ENCODE data around the gene MFSD12. TPM values are rescaled to one million over a fixed set of nuclear protein-coding genes. Genes with fewer than 3 reads are reported as not detected.
"Not testable (repeated sequence)": the region's sequence is repeated elsewhere in the genome, so short reads cannot be mapped to it uniquely, and the experiment has no call there.

The MFSD12 gene
- total and polyA plus RNA-seq, 2 experiments from 2014 or later = 23.0 to 67.9 TPM

DNA sequence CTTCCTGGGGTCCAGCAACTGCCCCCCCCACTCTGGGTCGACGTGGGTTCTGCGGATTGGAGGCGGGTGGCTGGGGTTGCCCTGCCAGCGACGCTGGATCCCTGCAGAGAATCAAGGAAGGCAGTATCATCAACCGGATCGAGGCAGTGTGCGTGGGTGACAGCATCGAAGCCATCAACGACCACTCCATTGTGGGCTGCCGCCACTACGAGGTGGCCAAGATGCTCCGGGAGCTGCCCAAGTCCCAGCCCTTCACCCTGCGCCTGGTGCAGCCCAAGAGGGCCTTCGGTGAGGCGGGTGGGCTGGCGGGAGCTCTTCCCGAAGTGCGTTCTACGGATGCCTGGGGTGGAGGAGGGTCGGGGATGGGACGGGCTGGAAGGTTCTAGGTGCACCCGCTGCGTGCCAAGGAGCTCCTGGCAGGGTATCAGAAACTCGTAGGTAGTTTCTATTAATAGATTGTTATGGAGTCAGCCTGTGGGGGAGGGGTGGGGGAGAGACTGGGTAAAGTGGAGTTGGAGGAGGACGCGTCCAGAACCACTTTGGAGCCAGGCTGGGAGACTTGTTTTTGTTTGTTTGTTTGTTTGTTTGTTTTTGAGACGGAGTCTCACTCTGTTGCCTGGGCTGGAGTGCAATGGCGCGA is 29.4 kb upstream of the MFSD12 start:
- Histone ChIP-seq H2AFZ (no peak overlapping the region), H3K4me3 (no peak overlapping the region), H3K36me3 (ENCODE audit: low read depth) (no peaks in the 10 kb centered on the region), H3K9me2 (ENCODE audit: insufficient read depth) (no peaks in the 10 kb centered on the region), H3K4me1 (ENCODE audit: insufficient read depth) (no peaks in the 10 kb centered on the region), H4K20me1 (ENCODE audit: insufficient read depth) (no peaks in the 10 kb centered on the region), H3K27me3 (replicated peaks; ENCODE audit: insufficient read depth) (peaks cover 8% of the 10 kb centered on the region), H3F3A (ENCODE audit: insufficient read depth) (no peaks in the 10 kb centered on the region), H3K9me3 (ENCODE audit: low read depth) (no peaks in the 10 kb centered on the region), H3K79me2 (ENCODE audit: insufficient read depth) (no peaks in the 10 kb centered on the region), H3K4me2 (ENCODE audit: unreplicated experiment) (no peak overlapping the region), H3K9ac (no peak overlapping the region), H3K27ac (no peak overlapping the region)
- TF ChIP-seq EZH2phosphoT487 (IDR thresholded peaks at IDR 0.05; ENCODE audit: insufficient read depth, low read depth) (no peak), EZH2 (IDR thresholded peaks at IDR 0.05; ENCODE audit: insufficient read depth, poor library complexity, severe bottlenecking) (no peak)
- in situ Hi-C loops (cut with MboI) = no loop called here
- 70 to 76% methylated on average over 21 to 31 of the region's 31 CpGs for WGBS, 2 experiments (ENCODE audit: low coverage in 1 of 2, low lambda C conversion rate in 2 of 2, missing lambda C conversion rate in 2 of 2)
- no peak for DNase-seq

- 38 to 39% methylated on average over 14 of the region's 16 CpGs for WGBS, 2 experiments (ENCODE audit: low coverage in 1 of 2, low lambda C conversion rate in 2 of 2, missing lambda C conversion rate in 2 of 2)
- Histone ChIP-seq H3K9ac (no peak overlapping the region), H3K4me2 (ENCODE audit: unreplicated experiment) (no peak overlapping the region)
Observed at GRCh38 chr19:3586127-3586626, 28.8 kb upstream of the MFSD12 start.

DNA sequence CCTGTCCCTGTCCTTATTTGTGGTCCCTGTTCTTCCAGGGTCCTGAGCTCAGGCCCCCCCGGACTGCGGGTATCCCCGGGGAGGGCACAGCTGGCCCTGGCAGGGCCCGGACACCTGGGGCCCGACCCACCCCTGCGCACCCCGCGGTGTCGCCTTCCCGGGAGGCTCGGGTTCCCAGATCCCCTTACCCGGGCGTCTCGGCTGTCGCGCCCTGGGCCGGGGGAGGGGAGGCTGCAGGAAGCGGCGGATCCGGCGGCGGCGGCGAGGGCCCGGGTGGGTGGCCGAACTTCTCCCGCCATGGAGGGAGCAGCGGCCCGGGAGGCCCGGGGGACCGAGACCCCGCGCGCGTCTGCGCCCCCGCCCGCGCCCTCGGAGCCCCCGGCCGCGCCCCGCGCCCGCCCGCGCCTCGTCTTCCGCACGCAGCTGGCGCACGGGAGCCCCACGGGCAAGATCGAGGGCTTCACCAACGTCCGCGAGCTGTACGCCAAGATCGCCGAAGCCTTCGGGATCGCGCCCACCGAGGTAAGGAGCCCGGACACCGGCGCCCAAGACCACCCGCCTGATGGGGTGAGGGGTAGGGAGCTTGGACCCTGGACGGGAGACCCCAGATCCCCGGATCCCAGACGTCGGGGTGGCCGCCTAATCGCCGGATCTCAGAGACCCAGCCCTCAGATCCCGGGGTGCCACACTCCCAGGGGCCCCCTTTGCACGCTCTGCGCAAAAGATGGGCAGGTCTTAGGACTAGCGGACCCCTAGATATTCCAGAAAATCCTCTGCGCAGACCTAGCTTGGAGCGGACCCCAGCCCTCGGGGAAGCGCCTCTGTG is 28.1 kb upstream of the MFSD12 start, which contains the start of gene GIPC3:
Gene GIPC3 (plus strand): TSS at position 178 of the 826 bp plus-strand sequence. CDS start 120 bp downstream, at position 298.
- in situ Hi-C loops (cut with MboI) = no loop called here
- Histone ChIP-seq H3K27me3 (replicated peaks; ENCODE audit: insufficient read depth) (peaks cover 8% of the 10 kb centered on the region), H3K4me1 (ENCODE audit: insufficient read depth) (peaks cover 4% of the 10 kb centered on the region), H3K79me2 (ENCODE audit: insufficient read depth) (no peaks in the 10 kb centered on the region), H2AFZ (no peak within 1 kb of the TSS), H3K9me3 (ENCODE audit: low read depth) (no peaks in the 10 kb centered on the region), H3K4me3 (no peak within 1 kb of the TSS), H3F3A (ENCODE audit: insufficient read depth) (peaks cover 4% of the 10 kb centered on the region), H3K4me2 (ENCODE audit: unreplicated experiment) (no peak within 1 kb of the TSS), H4K20me1 (ENCODE audit: insufficient read depth) (no peaks in the 10 kb centered on the region), H3K9me2 (ENCODE audit: insufficient read depth) (no peaks in the 10 kb centered on the region), H3K27ac (no peak within 1 kb of the TSS), H3K36me3 (ENCODE audit: low read depth) (no peaks in the 10 kb centered on the region), H3K9ac (no peak within 1 kb of the TSS)
- no peak for TF ChIP-seq EZH2phosphoT487 (IDR thresholded peaks at IDR 0.05; ENCODE audit: insufficient read depth, low read depth)
- no peak for TF ChIP-seq EZH2 (IDR thresholded peaks at IDR 0.05; ENCODE audit: insufficient read depth, poor library complexity, severe bottlenecking)
- no peak for DNase-seq
- 6 to 11% methylated on average over 20 to 53 of the region's 84 CpGs for WGBS, 2 experiments (ENCODE audit: low coverage in 1 of 2, low lambda C conversion rate in 2 of 2, missing lambda C conversion rate in 2 of 2)

More at GRCh38 chr19:3586127-3586626, 28.8 kb upstream of the MFSD12 start:
- Histone ChIP-seq H3K9me2 (ENCODE audit: insufficient read depth) (no peaks in the 10 kb centered on the region), H3K79me2 (ENCODE audit: insufficient read depth) (no peaks in the 10 kb centered on the region), H3K4me3 (no peak overlapping the region), H4K20me1 (ENCODE audit: insufficient read depth) (no peaks in the 10 kb centered on the region), H3K9me3 (ENCODE audit: low read depth) (no peaks in the 10 kb centered on the region), H3K4me1 (ENCODE audit: insufficient read depth) (no peaks in the 10 kb centered on the region), H3K27me3 (replicated peaks; ENCODE audit: insufficient read depth) (peaks cover 8% of the 10 kb centered on the region), H2AFZ (no peak overlapping the region), H3K27ac (no peak overlapping the region), H3K36me3 (ENCODE audit: low read depth) (no peaks in the 10 kb centered on the region), H3F3A (ENCODE audit: insufficient read depth) (no peaks in the 10 kb centered on the region)
- in situ Hi-C loops (cut with MboI) = no loop called here
- DNase-seq = no peak
- TF ChIP-seq EZH2phosphoT487 (IDR thresholded peaks at IDR 0.05; ENCODE audit: insufficient read depth, low read depth) (no peak), EZH2 (IDR thresholded peaks at IDR 0.05; ENCODE audit: insufficient read depth, poor library complexity, severe bottlenecking) (peak; percentile 64)

DNA sequence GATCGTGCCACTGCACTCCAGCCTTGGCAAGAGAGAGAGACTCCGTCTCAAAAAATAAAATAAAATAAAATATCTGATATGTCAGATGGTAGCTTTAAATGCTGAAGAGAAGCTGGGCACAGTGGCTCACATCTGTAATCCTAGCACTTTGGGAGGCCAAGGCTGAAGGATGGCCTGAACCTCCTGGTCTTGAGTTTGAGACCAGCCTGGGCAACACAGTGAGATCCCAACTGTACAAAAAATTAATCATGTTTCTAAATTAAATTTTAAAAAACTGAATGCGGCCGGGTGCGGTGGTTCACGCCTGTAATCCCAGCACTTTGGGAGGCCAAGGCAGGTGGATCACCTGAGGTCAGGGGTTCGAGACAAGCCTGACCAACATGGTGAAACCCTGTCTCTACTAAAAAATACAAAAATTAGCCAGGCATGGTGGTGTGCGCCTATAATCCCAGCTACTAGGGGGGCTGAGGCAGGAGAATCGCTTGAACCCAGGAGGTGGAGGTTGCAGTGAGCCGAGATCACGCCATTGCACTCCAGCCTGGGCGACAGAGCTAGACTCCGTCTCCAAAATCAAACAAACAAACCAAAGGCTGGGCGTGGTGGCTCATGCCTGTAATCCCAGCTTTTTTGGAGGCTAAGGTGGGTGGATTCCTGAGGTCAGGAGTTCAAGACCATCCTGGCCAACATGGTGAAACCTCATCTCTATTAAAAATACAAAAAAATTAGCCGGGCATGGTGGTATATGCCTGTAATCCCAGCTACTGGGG is 26.8 kb upstream of the MFSD12 start:
- H3K4me1 ChIP-seq (ENCODE audit: insufficient read depth) = peaks cover 12% of the 10 kb centered on the region
- H3K27me3 ChIP-seq (replicated peaks; ENCODE audit: insufficient read depth); H4K20me1 ChIP-seq (ENCODE audit: insufficient read depth); H3K4me3 ChIP-seq; H3K9me3 ChIP-seq (ENCODE audit: low read depth); in situ Hi-C loops (cut with MboI); DNase-seq; H3K79me2 ChIP-seq (ENCODE audit: insufficient read depth); H3K36me3 ChIP-seq (ENCODE audit: low read depth); H3K9ac ChIP-seq; H3K4me2 ChIP-seq (ENCODE audit: unreplicated experiment); H2AFZ ChIP-seq; H3K9me2 ChIP-seq (ENCODE audit: insufficient read depth); H3K27ac ChIP-seq: not testable (repeated sequence)
- peaks cover 16% of the 10 kb centered on the region for H3F3A ChIP-seq (ENCODE audit: insufficient read depth)
- 85 to 89% methylated on average over 15 of the region's 15 CpGs for WGBS, 2 experiments (ENCODE audit: low coverage in 1 of 2, low lambda C conversion rate in 2 of 2, missing lambda C conversion rate in 2 of 2)

GRCh38 chr19:3581792-3582191 is 24.4 kb upstream of the MFSD12 start:
- H2AFZ ChIP-seq; H3K4me2 ChIP-seq (ENCODE audit: unreplicated experiment); H4K20me1 ChIP-seq (ENCODE audit: insufficient read depth); DNase-seq; H3K4me3 ChIP-seq; H3K9me3 ChIP-seq (ENCODE audit: low read depth); H3K27ac ChIP-seq; in situ Hi-C loops (cut with MboI); H3K79me2 ChIP-seq (ENCODE audit: insufficient read depth); H3K9ac ChIP-seq; H3K27me3 ChIP-seq (replicated peaks; ENCODE audit: insufficient read depth); H3K9me2 ChIP-seq (ENCODE audit: insufficient read depth); H3K36me3 ChIP-seq (ENCODE audit: low read depth): not testable (repeated sequence)
- Histone ChIP-seq H3K4me1 (ENCODE audit: insufficient read depth) (peaks cover 12% of the 10 kb centered on the region), H3F3A (ENCODE audit: insufficient read depth) (peaks cover 23% of the 10 kb centered on the region)
- WGBS, 2 experiments (ENCODE audit: low coverage in 1 of 2, low lambda C conversion rate in 2 of 2, missing lambda C conversion rate in 2 of 2) = 73 to 76% methylated on average over 4 of the region's 4 CpGs
